NOMO-1 treated with DMSO at 0.1 percent for 48 hours (cell line): ENCODE measurements around the gene LSS.
"Not testable (repeated sequence)": the region's sequence is repeated elsewhere in the genome, so short reads cannot be mapped to it uniquely, and the experiment has no call there.

Experiments used
- DNase-seq: peaks from one replicate; lab custom pipeline; 2025; ENCODE audit not compliant: unreplicated experiment; lab: John Stamatoyannopoulos, UW

LSS gene

DNA sequence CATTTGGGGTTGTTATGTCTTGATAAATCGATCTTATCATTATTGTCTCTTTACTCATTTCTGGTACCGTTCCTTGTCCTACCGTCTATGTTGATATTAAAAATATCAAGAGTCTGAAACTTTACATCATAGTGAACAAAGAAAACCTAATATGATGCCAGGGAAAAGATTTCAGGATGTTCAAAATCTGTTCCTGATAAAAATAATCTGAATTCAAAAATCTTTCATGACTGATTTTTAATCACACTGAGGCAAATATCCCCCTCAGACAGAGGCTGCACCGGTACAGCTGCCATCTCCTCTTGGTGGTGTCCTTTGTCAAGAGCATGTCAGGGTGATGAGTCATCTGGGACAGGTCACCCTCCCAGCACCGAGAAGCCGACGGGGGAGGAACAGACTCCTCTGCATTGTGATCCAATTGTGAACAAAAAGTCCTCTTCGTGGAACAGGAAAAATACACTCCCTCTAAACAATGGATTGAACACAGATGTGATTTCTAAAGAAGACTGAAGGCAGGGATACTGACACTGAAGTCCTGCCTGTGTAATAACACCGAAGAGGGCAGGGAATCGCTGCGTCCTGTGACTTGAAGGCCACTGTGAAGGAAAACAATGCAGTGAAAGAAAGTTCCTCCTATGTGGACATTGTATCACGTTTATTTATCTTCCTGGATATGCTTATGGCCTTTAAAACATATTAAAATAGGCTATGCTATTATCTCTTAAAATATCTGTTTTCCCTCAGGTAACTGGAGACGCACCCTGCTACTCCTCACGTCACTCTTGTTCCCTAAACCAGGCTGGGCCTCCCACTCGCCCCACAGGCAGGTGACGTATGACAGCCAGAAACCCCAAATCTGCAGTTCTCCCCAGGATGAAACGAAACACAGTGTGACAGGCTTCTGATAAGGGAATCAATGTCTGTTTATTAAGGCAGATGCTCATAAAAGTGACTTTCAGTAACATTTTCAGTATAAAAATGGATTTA is 40.1 kb downstream of the LSS start:
- no peak for DNase-seq

DNA sequence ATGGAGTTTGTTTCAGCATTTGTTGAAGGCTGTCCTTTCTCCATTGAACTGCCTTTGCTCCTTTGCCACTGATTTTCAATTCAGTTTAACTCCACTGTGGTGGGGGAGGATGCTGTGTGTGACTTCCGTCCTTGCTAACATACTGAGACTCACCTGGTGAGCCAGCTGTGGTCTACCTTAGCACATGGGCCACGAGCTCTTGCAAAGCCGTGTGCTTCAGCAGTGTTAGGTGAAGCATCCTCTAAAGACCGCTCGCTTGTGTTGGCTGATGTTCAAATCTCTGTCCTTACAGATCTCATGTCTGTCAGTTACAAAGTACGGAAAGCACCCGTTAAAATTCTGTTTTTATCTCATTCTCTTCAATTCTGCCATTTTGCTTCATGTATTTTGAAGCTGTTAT is 40.8 kb downstream of the LSS start:
- DNase-seq, result no peak

GRCh38 chr21:46187261-46187660 is 41.3 kb downstream of the LSS start:
- DNase-seq, result no peak

DNA sequence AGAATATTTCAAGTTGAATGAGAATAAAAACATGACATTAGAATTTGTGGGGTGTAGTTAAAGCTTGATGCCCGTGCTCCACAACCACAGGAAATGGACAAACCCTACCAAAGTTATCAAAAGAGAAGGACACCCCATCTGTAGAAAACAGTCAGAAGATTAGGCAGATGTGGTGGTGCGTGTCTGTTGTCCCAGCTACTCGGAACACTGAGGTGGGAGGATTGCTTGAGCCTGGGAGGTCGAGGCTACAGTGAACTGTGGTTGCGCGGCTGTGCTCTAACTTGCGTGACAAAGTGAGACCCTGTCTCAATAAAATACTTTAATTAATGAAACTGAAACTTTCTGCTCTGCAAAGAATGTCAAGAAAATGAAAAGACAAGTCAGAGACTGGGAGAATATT is 42.9 kb downstream of the LSS start:
- DNase-seq, result no peak

GRCh38 chr21:46184625-46185555 is 43.7 kb downstream of the LSS start:
- DNase-seq, result peak; percentile 92

GRCh38 chr21:46183910-46184624 is 44.5 kb downstream of the LSS start, which contains the start of gene SPATC1L:
Gene SPATC1L (minus strand): TSS chr21:46184459. CDS start chr21:46182816, 1,643 bp downstream.
- DNase-seq, result peak; percentile 52

DNA sequence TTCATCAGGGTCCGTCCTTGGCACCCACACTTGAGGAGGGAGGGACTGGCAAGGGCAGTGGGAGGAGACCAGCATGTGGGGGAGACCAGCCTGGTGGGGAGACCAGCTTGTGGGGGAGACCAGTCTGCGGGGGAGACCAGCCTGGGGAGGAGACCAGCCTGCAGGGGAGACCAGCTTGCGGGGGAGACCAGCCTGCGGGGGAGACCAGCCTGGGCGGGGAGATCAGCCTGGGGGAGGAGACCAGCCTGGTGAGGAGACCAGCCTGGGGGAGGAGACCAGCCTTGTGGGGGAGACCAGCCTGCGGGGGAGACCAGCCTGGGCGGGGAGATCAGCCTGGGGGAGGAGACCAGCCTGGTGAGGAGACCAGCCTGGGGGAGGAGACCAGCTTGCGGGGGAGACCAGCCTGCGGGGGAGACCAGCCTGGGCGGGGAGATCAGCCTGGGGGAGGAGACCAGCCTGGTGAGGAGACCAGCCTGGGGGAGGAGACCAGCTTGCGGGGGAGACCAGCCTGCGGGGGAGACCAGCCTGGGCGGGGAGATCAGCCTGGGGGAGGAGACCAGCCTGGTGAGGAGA is 45.2 kb downstream of the LSS start:
- not testable (repeated sequence) for DNase-seq

GRCh38 chr21:46182548-46183336 is 45.8 kb downstream of the LSS start:
- DNase-seq, result no peak

DNA sequence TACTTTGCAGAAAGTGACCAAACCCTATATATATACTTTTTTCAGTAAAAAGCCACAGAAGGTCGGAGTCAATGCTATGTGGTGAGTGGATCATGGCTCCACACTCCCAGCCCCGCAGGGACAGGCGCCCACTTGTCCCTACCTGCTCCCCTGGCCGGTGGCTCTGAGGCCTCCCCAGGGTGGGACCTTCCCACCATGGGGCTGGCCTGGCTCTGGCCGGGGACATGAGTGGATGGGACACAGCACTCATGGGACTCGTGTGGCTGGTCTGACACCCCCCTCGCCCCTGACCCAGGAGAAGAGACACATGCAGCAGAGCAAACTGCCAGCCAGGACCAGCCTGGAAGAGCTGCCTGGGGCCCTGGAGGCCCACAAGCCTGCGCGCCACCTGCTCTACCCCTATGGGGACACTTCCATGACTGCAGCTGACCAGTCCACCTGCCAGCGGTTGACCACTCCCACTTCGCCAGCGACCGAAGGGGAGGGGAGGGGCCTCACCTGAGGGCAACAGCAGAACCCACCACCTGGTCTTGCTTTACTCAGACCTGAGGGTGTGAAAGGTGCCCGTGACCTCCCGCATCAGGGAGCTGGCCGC is 46.5 kb downstream of the LSS start:
- no peak for DNase-seq

DNA sequence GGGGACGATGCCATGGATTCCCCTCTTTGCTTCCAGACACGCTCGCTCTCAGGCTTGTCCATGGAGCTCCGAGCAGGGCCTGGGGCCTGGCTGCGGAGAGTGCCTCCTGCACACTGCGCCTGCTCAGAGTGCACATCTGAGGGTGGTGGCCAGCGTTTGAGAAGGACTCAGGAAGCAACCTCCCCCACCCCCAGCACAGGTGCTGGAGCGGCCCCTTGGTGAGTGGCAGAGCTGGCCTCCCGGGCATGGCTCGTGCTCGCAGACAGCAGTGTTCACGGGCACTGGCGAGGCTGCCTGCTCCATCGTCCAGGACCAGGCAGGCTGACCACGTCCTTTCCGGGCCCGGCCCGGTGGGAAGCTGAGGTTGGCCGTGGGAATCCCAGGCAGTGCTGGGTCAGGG is 47.1 kb downstream of the LSS start:
- no peak for DNase-seq

DNA sequence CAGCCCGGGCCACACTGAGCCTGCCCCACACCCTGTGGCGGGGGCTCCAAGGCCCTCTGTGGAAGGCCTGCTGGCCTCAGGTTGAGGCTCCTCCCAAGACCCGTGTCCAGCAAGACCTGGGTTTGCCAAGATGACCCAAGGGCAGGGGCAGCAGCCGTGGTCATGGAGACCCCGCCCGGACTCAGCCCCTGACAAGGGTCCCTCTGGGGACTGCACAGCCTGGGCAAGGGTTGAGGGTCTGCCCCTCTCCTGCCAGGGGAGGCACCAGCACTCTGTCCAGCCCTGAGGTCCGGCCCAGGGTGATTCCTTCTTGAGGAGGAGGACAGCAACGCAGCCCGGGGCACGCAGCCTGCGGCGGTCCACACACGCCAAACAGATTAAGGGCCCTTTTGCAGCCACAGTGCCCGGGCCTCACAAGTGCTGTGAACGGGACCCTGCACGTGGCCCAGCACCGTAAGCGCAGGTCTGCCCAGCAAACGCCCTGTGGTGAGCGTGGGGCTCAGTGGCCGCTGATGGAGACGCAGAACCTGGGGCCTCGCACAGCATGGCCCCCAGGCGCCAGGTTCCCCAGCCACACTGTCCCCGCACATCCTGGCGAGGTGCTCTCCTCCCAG is 47.7 kb downstream of the LSS start:
- no peak for DNase-seq

DNA sequence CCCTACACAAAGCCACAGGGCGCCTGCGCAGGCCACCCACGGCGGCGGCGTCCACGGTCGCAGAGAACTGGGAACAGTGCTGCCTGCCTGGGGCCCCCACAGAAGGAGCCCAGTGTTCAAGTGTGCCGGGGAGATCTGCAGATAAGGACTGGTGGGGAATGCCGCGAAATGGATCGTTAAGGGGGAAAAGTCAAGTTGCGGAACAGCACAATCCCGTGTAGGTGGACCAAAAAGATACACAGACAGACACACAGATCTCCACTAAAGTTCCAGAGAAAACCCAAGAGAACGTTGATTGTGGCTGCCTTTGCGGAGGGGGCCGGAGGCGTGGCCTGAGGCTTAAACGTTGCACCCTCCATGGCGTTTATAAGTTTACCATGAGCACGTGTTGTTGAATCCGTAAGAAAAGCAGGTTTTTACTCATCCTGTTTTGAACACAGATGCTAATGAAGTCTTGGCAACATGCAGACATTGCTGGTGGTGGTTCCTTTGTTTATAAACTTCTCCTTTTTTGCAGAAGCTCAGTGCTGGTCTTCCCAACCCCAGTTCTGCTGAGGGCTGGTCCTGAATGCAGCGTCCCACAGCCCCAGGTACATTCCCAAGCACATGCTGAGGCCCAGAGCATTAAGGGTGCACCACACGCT is 48.4 kb downstream of the LSS start:
- DNase-seq, result peak; percentile 22

GRCh38 chr21:46179708-46180078 is 48.9 kb downstream of the LSS start:
- DNase-seq, result no peak

- DNase-seq, result no peak
Observed at GRCh38 chr21:46178961-46179360, 49.6 kb downstream of the LSS start.

DNA sequence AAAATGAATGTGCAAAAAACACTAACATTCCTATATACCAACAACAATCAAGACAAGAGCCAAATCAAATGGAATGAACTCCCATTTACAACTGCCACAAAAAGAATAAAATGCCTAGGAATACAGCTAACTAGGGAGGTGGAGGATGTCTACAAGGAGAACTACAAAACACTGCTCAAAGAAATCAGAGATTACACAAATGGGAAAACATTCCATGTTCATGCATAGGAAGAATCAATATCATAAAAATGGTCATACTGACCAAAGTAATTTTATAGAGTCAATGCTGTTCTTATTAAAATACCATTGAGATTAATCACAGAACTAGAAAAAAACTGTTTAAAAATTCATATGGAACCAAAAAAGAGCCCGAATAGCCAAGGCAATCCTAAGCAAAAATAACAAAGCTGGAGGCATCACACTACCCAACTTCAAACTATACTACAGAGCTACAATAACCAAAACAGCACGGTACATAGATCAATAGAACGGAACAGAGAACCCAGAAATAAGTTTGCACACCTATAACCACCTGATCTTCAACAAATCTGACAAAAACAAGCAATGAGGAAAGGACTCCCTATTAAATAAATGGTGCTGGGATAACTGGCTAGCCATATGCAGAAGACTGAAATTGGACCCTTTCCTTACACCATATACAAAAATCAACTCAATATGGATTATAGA is 52.0 kb downstream of the LSS start:
- not testable (repeated sequence) for DNase-seq

DNA sequence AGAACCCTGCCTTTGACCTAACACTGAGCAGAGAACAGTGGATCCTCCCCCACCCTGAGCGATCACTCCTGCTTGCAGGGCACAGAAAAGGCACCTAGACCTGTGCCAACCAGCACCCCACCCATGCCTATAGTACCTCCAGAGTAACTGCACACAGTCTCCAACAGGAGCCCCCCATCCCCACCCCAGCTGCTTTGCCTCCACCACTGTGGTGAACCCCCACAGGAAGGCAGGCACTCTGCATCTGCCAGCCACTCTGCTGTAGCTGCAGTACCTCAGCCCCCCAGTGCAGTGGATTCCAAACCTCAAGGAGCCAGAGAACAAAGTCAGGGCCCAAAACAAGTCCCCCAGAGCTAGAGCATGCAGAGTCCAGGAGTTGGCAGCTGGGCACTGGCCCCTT is 55.0 kb downstream of the LSS start:
- DNase-seq, result no peak

GRCh38 chr21:46172863-46173528 is 55.6 kb downstream of the LSS start:
- no peak for DNase-seq
